ENCODE measurements around the gene PHF21B.

DNA sequence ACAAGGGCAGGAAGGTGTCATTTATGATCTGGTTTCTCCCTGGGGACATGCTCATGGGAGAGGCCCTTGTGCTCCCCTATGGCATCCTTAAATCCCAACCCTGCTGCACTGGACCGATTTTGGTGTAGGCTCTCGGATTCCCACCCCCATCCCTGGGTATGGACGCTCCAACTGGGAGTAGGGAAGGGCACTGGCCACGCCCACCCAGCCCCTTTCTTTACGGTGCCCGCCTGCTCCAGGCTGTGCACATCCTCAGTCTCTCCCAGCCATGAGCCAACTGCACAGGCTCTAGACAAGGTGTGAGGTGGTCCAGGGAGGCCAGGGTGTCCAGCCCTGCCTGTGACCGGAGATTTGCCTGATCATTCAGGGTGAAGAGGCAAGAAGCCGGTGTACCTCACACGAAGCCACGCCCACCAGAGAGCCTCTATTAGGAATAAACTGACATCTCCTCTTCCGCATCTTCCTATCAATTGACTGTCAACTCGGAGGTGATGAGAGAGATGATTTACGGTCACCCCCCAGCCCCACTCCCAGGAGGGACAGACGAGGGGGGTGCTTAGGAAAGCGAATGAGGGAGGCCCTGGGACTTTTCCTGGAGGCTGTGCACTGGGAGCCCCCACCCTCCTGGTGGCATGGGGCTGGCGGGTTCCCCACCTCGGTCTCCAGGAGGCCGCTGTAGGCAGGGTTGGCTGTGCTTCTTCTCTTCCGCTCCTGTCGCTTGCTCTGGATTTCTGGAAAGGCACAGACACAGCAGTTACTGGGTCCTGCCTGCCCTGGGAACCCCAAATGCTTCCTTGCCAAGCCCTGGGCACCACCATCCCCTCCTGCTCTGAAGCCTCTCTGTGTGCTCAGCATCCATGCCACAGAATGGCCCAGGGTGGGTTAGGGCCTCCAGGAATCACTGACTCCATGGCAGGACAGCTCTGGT lies 116.7 kb downstream of the PHF21B start:
- TF ChIP-seq EZH2 (IDR thresholded peaks at IDR 0.05; ENCODE audit: borderline replicate concordance, low read depth, low read length, severe bottlenecking) (no peak), GATA2 (IDR thresholded peaks at IDR 0.05; ENCODE audit: insufficient read depth, insufficient read length, low read depth, low read length) (no peak), CTCF (IDR thresholded peaks at IDR 0.05; ENCODE audit: extremely low read depth in 1 of 2, insufficient read depth in 1 of 2, low read depth in 1 of 2, low read length in 2 of 2) (no peak), POLR2A (IDR thresholded peaks at IDR 0.05; ENCODE audit: low read depth, low read length) (no peak), MYC (IDR thresholded peaks at IDR 0.05; ENCODE audit: low read depth, low read length) (no peak)
- TF ChIP-seq, protein P1, sequence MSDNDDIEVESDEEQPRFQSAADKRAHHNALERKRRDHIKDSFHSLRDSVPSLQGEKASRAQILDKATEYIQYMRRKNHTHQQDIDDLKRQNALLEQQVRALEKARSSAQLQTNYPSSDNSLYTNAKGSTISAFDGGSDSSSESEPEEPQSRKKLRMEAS (IDR thresholded peaks at IDR 0.05; ENCODE audit: insufficient read depth, insufficient read length): no peak
